Stomach (tissue), 9 donors: ENCODE data around the gene HIBADH. TPM values are rescaled to one million over a fixed set of nuclear protein-coding genes. Genes with fewer than 3 reads are reported as not detected.

Experiments used
- DNase-seq, 2 donors: peaks; one replicate each; pipeline versions ENCODE4 v3.0.0 to v3.0.0-alpha.2; 2013 to 2019
- H3K27ac ChIP-seq, 5 donors: fragments of 200-600 bp in 4 of 5; sonication (generic) in 4 of 5; one replicate each; pipeline ENCODE4 v1.5.1; 2013 to 2019; ENCODE audit warnings: mild to moderate bottlenecking in 1 of 5, moderate library complexity in 1 of 5
- H3K27me3 ChIP-seq, 3 donors: fragments of 200-600 bp; sonication (generic); one replicate each; pipeline ENCODE4 v1.5.1; 2017 to 2019; ENCODE audit warnings: mixed run types in 1 of 3
- H3K36me3 ChIP-seq, 4 donors: fragments of 200-600 bp; sonication (generic); 1 replicate in 3 of 4; 2 replicates in 1 of 4; pipeline ENCODE4 v1.5.1; 2016 to 2019
- H3K4me1 ChIP-seq, 4 donors: fragments of 200-600 bp; sonication (generic); one replicate each; pipeline ENCODE4 v1.5.1; 2016 to 2019
- H3K4me3 ChIP-seq, 4 donors: fragments of 200-600 bp; sonication (generic) in 3 of 4; one replicate each; pipeline ENCODE4 v1.5.1; 2016 to 2019; ENCODE audit warnings: mild to moderate bottlenecking in 1 of 4
- H3K9me3 ChIP-seq, 4 donors: fragments of 200-600 bp; sonication (generic); one replicate each; pipeline ENCODE4 v1.5.1; 2016 to 2019
- EP300 ChIP-seq: sonication (generic); formaldehyde crosslinking; IDR thresholded peaks from one replicate; pipeline ENCODE4 v1.6.1; 2017; ENCODE audit warnings: antibody characterized with exemption
- POLR2A ChIP-seq, 4 donors: fragments of 450-650 bp; IDR thresholded peaks; one replicate each; pipeline ENCODE4 v1.6.1; 2016; ENCODE audit warnings: antibody characterized with exemption in 4 of 4, control low read depth in 2 of 4, mild to moderate bottlenecking in 1 of 4, moderate library complexity in 1 of 4
- POLR2AphosphoS5 ChIP-seq, 3 donors: sonication (generic); formaldehyde crosslinking; IDR thresholded peaks; one replicate each; pipeline ENCODE4 v1.6.1; 2016; ENCODE audit warnings: antibody characterized with exemption in 3 of 3
- WGBS, 5 donors: extraction: QIAGEN DNeasy Blood & Tissue Kit in 3 of 5; methylation state at CpG; one replicate each; pipeline versions ENCODE4 v1.1.5 to v1.1.7; 2013 to 2018; 5-methylcytosine and 5-hydroxymethylcytosine counted together
- intact Hi-C: fragments of 100-400 bp; cut with DNase I; formaldehyde crosslinking; loops from one replicate; pipeline ENCODE4 v1.15.1; 2023; ENCODE audit warnings: low total_unique reads
- polyA plus RNA-seq, 3 donors: library from polyadenylated mRNA; stranded (reverse); fragments of 200-250 nt; gene quantifications; one replicate each; pipeline ENCODE4 v1.2.3, GENCODE V29; 2013
- total RNA-seq, 5 donors: library from RNA; depleted of rRNA; stranded (reverse); fragments of >200 nt; gene quantifications; one replicate each; pipeline versions ENCODE4 v1.1.0 to v1.2.3, GENCODE V29; 2014 to 2016
- TF ChIP-seq, protein P1 (sequence below), 7 experiments: fragments of 450-650 bp in 4 of 7; fragments of 200-600 bp in 3 of 7; sonication (generic) in 3 of 7; IDR thresholded peaks; one replicate each; pipeline ENCODE4 v1.5.1; 2016 to 2019; ENCODE audit warnings: antibody characterized with exemption in 7 of 7, control low read depth in 2 of 7, mild to moderate bottlenecking in 1 of 7
- donor health status: healthy with polysubstance abuse.
- donor health status: Bipolar disorder and iron deficiency.
- donor health status: healthy.

The HIBADH gene
- total and polyA plus RNA-seq, 8 donors, result 17.5 to 65.2 (median 45.8) TPM

DNA sequence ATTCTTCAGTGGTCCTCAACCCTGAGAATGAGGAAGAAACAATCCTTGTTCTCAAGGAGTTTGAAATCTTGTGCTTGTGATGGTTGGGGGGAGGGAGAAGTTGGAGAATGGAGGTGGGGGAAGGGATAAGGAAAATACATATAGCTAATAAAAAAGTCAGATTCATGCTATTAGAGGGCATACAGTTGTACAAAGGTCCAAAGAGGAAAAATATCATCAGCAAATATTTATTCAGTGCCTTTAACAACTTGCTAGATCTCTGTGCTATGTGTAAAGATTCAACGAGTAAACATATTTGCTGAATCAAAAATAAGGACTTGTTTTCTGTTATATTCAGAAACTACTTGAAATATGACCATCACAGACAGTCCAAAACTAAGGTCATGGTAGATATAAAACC lies 114.4 kb downstream of the HIBADH start:
- H3K36me3 ChIP-seq, result no peaks in the 10 kb centered on the region
- no peak overlapping the region for H3K27ac ChIP-seq
- intact Hi-C loops, result no loop called here
- WGBS, 5 donors, result 39 to 59% (median 45%) methylated on average over 1 of the region's 1 CpG
- no peaks in the 10 kb centered on the region for H3K27me3 ChIP-seq
- no peak for DNase-seq
- no peaks in the 10 kb centered on the region for H3K9me3 ChIP-seq
- no peak for TF ChIP-seq POLR2AphosphoS5 (IDR thresholded peaks at IDR 0.05)
- H3K4me1 ChIP-seq, result peaks cover 0 to 17% (median 0%) of the 10 kb centered on the region in 4 donors
- H3K4me3 ChIP-seq, result no peak overlapping the region

DNA sequence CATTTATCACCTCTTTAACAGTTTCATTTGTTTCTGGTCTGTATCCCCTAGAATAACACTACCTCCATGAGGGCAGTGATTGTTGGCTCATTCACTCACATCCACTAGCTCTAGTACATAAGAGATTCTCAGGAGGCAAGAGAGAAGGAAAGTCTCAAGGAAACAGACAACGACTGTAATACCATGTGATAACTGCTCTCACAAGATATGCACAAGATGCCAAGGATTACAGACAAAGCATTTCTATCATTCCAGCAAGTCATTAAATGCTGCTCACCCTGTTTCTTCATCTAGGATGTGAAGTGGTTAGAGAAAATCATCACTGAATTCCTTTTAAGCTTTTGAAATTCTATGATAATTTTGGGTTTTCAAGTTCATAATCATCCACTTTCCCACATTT lies 115.3 kb downstream of the HIBADH start:
- H3K4me3 ChIP-seq, result no peak overlapping the region
- no peaks in the 10 kb centered on the region for H3K27me3 ChIP-seq
- WGBS, 5 donors, result 32 to 81% (median 60%) methylated on average over 1 of the region's 1 CpG
- TF ChIP-seq, protein P1, sequence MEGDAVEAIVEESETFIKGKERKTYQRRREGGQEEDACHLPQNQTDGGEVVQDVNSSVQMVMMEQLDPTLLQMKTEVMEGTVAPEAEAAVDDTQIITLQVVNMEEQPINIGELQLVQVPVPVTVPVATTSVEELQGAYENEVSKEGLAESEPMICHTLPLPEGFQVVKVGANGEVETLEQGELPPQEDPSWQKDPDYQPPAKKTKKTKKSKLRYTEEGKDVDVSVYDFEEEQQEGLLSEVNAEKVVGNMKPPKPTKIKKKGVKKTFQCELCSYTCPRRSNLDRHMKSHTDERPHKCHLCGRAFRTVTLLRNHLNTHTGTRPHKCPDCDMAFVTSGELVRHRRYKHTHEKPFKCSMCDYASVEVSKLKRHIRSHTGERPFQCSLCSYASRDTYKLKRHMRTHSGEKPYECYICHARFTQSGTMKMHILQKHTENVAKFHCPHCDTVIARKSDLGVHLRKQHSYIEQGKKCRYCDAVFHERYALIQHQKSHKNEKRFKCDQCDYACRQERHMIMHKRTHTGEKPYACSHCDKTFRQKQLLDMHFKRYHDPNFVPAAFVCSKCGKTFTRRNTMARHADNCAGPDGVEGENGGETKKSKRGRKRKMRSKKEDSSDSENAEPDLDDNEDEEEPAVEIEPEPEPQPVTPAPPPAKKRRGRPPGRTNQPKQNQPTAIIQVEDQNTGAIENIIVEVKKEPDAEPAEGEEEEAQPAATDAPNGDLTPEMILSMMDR (IDR thresholded peaks at IDR 0.05), result no peak
- peaks cover 0 to 9% (median 0%) of the 10 kb centered on the region in 4 donors for H3K4me1 ChIP-seq
- H3K9me3 ChIP-seq, result no peaks in the 10 kb centered on the region
- intact Hi-C loops, result no loop called here
- no peak for DNase-seq
- peaks cover 0 to 8% (median 6%) of the 10 kb centered on the region in 4 donors for H3K36me3 ChIP-seq
- H3K27ac ChIP-seq, result no peak overlapping the region

DNA sequence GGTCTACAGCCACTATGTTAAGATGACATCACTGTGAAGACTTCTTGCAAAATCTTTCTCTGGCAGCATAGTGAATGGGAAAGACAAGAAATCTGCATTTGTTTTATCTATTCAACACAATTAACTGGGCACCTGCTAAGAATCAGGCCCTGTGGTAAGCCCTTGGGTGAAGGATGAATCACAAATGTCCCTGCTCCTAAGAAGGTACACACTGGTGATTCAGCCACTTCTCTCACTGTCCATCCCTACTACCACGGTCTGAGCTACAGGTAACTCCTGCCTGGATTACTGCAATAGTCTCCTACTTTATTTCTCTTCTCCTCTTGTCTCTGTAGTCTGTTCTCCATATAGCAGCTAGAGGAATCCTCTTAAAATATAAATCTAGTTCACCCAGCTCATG lies 116.1 kb downstream of the HIBADH start:
- 82 to 93% (median 88%) methylated on average over 1 of the region's 1 CpG for WGBS, 5 donors
- TF ChIP-seq POLR2AphosphoS5 (IDR thresholded peaks at IDR 0.05) (no peak), EP300 (no peak), POLR2A (IDR thresholded peaks at IDR 0.05) (no peak)
- TF ChIP-seq, protein P1 (IDR thresholded peaks at IDR 0.05), result no peak
- no peaks in the 10 kb centered on the region for H3K27me3 ChIP-seq
- intact Hi-C loops, result no loop called here
- H3K36me3 ChIP-seq, result peaks cover 0 to 16% (median 14%) of the 10 kb centered on the region in 4 donors
- H3K9me3 ChIP-seq, result peaks cover 0 to 2% (median under 1%) of the 10 kb centered on the region in 4 donors
- no peak for DNase-seq
- H3K4me3 ChIP-seq, result no peak overlapping the region
- H3K27ac ChIP-seq, result no peak overlapping the region
- H3K4me1 ChIP-seq, result peaks cover 0 to 4% (median 0%) of the 10 kb centered on the region in 4 donors

DNA sequence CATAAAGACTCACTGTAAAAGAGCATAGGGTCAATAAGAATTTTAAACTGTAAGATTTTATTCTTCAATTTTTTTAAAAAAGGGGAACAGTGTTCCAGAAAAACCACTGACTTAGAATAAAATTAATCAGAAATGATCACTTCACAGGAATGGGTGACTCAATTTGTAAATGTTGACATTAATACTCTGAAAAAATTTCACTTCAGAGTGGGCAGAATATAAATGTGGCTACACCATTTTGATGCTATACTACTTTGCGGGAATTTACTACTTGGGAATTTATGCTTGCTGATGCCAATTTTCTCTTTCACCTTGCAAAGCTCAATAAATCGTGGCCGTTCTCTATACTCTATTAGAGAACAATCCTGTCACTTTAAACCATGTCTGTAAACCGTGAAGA lies 126.9 kb downstream of the HIBADH start:
- intact Hi-C loops, result no loop called here
- H3K27ac ChIP-seq, result no peak overlapping the region
- H3K27me3 ChIP-seq, result no peaks in the 10 kb centered on the region
- H3K4me1 ChIP-seq, result no peaks in the 10 kb centered on the region
- peaks cover 0 to 27% (median 22%) of the 10 kb centered on the region in 4 donors for H3K36me3 ChIP-seq
- 88 to 98% (median 96%) methylated on average over 4 of the region's 4 CpGs for WGBS, 5 donors
- TF ChIP-seq, protein P1 (IDR thresholded peaks at IDR 0.05), result no peak
- TF ChIP-seq POLR2A (IDR thresholded peaks at IDR 0.05) (no peak), EP300 (no peak), POLR2AphosphoS5 (IDR thresholded peaks at IDR 0.05) (no peak)
- no peak overlapping the region for H3K4me3 ChIP-seq
- DNase-seq, result no peak
- H3K9me3 ChIP-seq, result no peaks in the 10 kb centered on the region

DNA sequence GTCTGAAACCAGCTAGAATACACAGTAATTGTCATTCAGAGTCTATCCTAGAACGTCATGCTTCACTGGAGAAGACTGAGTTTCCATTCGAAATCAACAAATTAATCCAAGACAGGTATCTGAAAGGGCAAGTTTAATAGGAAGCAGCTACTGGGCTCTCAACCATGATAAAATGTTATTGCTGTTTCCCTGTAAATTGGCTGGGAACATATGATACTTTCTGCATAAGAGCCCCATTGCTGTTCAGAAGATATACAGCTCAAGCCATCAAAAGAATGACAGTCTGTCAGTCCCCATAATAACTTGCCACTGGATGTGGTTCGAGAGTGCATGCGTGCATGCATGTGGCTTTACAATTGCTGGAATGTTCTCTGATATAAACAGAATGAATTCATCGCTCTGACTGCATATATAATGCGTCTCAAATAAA lies 129.0 kb downstream of the HIBADH start:
- TF ChIP-seq POLR2A (IDR thresholded peaks at IDR 0.05) (no peak), POLR2AphosphoS5 (IDR thresholded peaks at IDR 0.05) (no peak), EP300 (no peak)
- TF ChIP-seq, protein P1 (IDR thresholded peaks at IDR 0.05), result no peak
- DNase-seq, result no peak
- Histone ChIP-seq H3K4me3 (no peak overlapping the region), H3K27me3 (no peaks in the 10 kb centered on the region), H3K36me3 (peaks cover 6 to 38% (median 28%) of the 10 kb centered on the region in 4 donors), H3K9me3 (no peaks in the 10 kb centered on the region), H3K4me1 (no peaks in the 10 kb centered on the region), H3K27ac (no peak overlapping the region)
- 91 to 95% (median 93%) methylated on average over 6 of the region's 6 CpGs for WGBS, 5 donors
- intact Hi-C loops, result no loop called here
